ENCODE measurements around the gene CD276.
"Not testable (repeated sequence)": the region's sequence is repeated elsewhere in the genome, so short reads cannot be mapped to it uniquely, and the experiment has no call there.

Gene CD276

DNA sequence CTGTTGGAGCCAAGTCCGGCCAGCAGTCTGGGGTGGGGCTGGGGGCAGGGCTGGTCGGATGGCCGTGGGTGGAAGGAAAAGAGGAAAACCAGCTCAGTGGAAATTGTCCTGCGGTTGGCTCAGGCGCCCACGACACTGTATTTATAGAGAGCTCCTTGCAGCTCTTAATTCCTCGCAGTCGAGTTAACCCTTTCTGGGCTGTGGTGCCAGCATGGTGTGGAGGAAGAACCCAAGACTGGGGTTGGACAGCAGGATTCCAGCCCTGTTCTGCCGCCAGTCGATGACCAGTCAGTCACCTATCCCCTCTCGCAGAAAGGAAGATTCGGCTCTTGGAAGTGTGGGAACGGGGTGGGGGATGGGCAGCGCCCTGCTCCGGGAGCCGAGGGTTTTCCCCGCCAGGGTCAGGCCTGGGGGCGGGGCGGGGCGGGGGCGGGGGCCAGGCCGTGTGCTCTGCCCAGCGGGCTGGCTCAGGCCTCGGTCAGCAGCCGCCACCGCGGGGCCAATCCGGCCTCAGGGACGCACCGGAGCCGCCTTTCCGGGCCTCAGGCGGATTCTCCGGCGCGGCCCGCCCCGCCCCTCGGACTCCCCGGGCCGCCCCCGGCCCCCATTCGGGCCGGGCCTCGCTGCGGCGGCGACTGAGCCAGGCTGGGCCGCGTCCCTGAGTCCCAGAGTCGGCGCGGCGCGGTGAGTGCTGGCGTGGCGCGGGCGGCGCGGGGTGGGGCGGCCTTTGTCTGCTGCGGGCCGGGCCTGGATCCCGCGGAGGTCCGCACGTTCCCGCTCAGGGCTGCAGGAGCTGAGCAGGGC, at the start of gene CD276:
Gene CD276 (plus strand): TSS at position 607 of the 804 bp plus-strand sequence. CDS start 15,257 bp downstream, outside the sequence.
- no peak for DNase-seq (ENCODE audit: extremely low read depth in 1 of 2, low read depth in 1 of 2)

DNA sequence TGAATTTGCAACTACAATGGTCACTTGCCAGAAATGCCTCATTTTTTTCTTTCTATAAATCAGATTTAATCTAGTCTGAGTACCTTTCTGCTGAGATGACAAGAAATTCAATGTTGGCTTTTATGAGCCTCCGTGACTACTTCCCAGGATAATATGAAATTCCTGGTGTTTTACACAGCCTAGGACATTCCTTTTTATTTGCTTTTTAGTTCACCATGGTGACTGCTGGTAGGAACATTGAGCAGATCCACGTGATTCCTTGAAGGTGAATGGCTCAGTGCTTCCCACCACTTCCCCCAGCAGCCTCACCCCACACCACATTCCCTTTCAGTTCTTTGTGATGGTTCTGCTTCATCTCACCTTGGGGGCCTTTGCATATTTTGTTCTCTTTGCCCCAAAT, 46.7 kb upstream of the CD276 start:
- no peak for DNase-seq (ENCODE audit: extremely low read depth in 1 of 2, low read depth in 1 of 2)

DNA sequence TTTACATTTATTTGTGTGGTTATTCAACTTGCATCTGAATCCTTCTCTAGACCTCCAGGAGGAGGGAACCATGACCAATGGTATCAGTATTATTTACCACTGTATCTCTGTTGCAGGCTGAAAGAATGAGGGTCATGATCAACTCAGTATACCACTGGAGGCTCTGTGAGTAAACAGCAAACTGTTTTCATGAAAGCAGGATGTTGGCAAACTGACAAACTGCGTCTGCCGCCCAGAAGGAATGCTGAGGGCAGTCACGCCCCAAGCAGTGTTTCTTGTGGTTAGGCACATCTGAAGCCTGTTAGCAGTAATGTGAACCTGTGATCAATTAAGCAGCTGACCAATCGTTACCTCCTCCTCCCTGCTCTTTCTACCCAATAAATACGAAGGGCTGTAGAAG, 44.7 kb upstream of the CD276 start:
- DNase-seq (ENCODE audit: extremely low read depth in 1 of 2, low read depth in 1 of 2): not testable (repeated sequence)

DNA sequence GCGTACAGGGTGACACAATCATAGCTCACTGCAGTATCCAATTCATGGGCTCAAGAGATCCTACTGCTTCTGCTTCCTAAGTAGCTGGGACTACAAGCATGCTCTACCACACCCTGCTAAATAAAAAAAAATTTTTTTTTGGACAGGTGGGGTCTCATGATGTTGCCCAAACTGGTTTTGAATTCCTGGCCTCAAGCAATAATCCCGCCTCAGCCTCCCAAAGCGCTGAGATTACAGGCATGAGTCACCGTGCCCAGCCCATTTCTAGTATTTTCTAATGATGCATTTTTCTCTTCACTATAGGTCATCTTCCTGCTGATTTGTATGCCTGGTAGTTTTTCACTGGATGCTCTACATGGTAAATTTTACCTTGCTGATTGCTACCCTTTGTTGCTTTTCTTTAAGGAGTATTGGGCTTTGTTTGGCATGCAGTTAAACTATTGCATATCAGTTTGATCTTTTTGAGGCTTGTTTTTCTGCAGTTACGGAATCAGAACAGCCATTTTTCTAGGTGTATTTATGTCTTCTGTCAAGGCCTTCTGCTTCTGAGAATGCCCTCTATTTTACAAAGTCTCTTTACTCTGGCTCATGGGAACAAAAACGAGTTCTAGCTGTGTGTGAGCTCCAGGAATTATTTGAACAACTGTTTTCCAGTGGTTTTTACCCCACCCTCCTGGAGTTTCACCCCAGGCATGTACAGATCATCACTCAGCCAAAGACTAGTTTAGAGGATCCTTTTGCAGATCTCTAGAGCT, 36.7 kb upstream of the CD276 start:
- DNase-seq (ENCODE audit: extremely low read depth in 1 of 2, low read depth in 1 of 2): no peak

DNA sequence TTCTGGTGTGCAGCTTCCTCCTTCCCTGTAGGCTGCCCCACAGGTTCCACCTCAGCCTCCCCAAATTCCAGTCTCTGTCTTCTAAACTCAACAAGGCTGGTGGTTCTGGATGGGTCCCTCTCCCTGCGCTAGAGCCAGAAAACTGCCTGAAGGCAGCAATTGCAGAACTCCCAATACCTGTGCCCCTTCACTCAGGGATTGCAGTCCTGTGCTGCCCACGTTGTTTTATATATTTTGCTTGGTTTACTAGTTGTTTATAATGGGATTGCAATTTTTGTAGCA, 36.2 kb upstream of the CD276 start:
- DNase-seq (ENCODE audit: extremely low read depth in 1 of 2, low read depth in 1 of 2): no peak

DNA sequence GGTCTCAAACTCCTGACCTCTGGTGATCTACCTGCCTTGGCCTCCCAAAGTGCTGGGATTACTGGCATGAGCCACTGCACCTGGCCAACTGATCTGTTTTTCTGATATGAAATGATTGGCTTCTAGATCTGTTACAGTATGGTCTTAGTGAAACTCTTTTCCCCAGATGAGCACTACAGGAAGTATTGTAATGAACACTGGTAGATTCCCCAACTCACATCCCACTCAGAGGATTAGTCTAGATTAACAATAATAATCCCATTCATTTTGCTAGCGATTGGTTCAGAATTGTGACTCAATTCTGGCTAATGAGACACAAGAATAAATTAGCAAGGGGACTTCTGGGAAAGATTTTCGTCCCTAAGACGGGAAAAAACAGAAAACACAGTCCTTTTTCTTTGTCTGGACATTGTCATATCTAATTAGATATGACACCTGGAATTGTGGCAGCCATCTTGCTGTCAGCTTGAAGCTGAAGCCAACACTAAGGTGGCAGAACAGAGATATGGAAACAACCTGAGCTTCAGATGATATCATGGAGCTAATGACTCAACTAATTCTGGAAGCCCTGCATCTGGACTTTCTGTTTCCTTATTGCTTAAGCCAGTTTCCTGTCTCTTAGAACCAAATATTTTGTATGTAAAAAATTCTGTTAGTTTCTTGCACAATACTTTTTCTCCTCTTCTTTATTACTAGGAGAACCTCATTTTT, 33.6 kb upstream of the CD276 start:
- no peak for DNase-seq (ENCODE audit: extremely low read depth in 1 of 2, low read depth in 1 of 2)

DNA sequence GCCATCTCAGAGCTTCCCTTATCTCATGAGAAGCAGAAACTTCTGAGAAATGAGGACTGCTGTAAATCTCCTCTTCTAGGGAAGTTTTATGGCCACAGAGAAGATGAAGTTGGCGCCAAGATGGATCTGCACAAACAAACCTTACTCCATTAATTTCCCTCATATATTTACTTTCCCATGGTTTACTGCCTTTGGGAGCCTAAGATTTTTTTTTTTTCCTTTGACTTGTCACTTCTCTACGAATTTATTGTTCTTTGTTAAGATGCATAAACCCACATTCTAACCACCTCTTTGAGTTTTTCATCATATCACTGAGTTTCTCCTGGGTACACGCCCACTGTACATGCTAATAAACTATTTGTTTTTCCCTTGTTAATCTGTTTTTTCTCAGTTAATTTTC, 29.5 kb upstream of the CD276 start:
- no peak for DNase-seq (ENCODE audit: extremely low read depth in 1 of 2, low read depth in 1 of 2)

DNA sequence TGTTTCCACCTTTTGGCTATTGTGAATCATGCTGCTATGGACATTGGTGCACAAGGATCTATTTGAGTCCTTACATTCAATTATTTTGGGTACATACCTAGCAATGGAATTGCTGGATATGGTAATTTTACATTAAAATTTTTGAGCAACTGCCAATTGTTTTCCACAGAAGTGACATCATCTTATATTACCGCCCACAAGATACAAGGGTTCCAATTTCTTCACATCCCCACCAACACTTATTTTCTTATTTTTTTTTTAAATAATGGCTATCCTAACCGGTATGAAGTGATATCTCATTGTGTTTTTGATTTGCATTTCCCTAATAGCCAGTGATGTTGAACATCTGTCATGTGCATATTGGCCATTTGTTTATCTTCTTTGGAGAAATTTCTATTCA, 28.5 kb upstream of the CD276 start:
- DNase-seq (ENCODE audit: extremely low read depth in 1 of 2, low read depth in 1 of 2): no peak

DNA sequence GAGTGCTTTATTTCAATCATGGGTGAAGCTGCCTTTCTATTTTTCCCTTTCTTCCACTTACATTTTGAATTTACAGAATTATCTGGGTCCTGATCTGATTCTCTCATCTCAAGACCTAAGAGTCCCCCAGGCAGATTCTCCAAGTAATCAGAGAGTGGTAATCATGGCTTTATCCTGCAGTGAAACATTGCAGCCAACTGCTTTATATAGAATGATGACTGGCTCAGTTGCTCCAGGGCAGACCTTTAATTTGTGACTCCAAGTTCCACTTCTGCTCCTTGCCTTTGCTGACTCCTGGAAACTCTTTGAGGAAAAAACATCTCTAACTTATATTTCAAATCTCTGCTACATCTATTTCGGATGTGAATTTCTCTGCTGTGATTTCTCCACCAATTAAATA, 25.5 kb upstream of the CD276 start:
- DNase-seq (ENCODE audit: extremely low read depth in 1 of 2, low read depth in 1 of 2): no peak

DNA sequence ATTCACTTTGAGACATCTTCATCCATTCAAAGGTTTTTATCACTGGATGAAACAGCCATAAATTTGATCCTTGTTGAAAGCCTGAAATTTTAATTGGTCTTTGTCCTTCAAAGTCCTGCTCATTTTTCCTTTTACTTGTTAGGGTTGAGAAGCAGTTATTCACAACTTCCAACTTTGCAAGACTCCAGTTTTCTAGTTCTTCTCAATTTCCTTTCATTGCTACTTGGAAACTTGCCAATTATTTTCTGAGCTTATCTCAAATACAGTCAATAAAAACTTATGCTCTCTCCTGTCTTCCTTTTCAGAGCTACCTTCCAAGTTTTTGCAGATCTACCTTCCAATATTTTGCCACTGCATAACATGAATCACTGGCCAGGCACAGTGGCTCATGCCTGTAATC, 23.7 kb upstream of the CD276 start:
- DNase-seq (ENCODE audit: extremely low read depth in 1 of 2, low read depth in 1 of 2): no peak

DNA sequence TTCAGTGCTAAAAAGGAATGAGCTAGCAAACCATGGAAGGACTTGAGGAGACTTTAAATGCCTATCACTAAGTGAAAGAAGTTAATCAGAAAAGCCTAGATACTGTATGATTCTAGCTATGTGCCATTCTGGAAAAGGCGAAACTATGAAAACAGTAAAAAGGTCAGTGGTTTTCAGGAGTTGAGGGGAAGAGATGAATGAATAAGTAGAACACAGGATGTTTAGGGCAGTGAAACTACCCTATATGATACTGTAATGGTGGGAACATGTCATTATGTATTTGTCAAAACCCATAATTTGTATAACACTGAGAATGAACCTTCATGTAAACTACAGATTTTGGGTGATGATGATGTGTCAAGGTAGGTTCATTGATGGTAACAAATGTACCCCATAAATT, 9.6 kb upstream of the CD276 start:
- DNase-seq (ENCODE audit: extremely low read depth in 1 of 2, low read depth in 1 of 2): no peak

DNA sequence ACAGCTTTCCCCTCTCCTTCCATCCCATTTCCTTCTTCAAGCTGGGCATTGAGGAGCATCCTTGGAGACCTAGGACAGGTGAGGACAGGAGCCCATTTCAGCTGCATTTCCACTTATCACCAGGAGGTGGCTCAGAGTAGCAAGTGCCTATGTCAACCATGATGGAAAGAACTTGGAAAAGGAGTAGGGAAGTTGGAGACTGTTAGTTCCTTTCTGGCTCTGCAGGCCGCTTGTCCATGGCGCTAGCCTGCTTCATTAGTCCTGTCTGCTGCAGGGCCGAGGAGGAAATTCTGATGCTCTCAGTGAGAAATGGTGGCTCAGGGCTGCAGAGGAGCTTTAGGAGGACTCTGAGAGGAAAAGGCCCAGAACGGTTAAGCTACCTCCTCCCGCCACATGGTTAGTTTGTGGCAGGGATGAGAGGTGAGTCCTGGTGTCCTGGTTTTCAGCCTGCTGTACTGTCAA, 7.0 kb upstream of the CD276 start:
- DNase-seq (ENCODE audit: extremely low read depth in 1 of 2, low read depth in 1 of 2): no peak

DNA sequence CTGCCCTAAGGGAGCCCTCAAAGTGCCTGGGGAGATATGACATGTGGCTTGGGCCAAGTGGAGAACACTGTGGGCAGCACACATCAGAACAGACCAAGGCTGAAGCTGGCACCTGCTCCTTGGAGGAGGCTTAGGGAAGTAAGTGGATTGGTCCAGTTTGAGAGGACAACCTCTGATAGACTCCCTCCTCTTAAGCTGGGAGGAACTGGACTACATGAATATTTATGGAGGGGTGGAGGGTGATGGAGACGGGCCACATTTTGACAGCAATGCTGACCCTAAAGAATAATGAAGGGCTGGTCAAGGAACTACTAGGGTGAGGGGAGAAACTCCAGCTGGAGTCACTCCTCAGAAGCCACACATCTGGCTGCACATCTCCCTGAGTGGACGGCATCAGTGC, 6.5 kb upstream of the CD276 start:
- no peak for DNase-seq (ENCODE audit: extremely low read depth in 1 of 2, low read depth in 1 of 2)

DNA sequence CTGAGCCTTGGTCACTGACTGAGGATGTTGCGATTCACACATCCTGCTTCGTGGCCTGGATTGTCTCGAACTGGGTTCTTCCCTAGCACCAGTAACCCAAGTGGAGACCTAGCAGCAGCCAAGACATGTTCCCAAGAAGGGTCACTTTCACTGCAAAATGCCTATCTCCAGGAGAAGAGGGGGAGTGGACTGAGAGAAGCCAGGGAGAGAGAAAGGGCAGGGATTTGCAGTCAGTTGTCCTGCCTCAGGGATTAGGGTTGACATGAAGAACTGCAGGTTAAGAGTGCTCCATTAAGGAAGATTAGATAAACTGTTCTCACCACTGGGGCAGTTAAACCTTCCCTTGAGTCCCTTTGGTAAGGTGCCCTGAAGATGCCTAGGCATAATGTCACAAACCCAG, 5.7 kb upstream of the CD276 start:
- no peak for DNase-seq (ENCODE audit: extremely low read depth in 1 of 2, low read depth in 1 of 2)

DNA sequence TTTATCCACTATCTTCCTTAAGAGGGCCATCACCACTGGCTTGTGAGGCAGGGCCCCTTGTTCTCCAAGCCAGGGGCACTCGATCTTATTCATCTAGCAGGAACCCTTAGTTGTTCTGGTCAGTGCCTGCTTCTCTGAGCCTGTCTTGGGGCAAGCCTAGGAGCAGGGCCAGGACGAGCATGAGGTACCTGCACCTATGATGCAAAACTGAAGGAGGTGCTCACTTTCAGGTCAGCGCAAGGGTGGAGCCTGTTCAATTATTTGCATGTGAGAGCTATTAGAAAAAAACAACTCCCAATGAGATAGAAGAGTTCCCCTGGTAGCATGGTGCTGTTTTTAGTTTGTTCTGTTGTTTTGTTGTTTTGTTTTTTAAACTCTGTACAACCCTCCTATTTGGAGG, 5.0 kb upstream of the CD276 start:
- DNase-seq (ENCODE audit: extremely low read depth in 1 of 2, low read depth in 1 of 2): no peak

DNA sequence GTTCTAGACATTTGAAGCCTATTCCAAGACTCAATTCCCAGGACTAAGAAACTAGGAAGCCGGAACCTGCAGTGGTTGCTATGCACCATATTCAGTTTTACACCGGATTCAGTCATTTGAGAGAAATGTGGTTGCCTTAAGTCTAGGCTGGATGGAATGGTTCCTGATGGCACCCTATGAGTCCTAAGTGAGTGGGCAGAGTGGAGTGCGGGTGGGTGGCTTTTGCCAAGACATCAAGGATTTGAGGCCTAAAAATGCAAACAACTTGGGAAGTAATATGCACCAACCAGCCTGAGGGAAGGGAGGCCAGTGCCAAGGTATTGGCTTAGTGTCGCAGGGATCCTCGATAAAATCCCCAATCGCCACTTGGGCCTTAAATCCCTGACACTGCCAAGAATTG, 4.2 kb upstream of the CD276 start:
- no peak for DNase-seq (ENCODE audit: extremely low read depth in 1 of 2, low read depth in 1 of 2)

DNA sequence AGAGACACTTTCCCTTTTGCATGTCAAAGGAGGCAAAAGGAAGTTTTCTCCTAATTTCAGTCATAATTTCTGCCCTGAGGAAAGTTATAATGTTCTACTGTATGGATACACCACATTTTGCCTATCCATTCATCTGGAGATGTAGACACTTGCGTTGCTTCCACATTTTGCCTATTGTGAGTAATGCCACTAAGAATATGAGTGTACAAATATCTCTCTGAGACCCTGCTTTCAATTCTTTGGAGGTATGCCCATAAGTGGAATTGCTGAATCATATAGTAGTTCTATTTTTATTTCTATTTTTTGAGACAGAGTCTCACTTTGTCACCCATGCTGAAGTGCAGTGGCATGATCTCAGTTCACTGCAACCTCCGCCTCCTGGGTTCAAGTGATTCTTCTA, 3.6 kb upstream of the CD276 start:
- DNase-seq (ENCODE audit: extremely low read depth in 1 of 2, low read depth in 1 of 2): no peak

DNA sequence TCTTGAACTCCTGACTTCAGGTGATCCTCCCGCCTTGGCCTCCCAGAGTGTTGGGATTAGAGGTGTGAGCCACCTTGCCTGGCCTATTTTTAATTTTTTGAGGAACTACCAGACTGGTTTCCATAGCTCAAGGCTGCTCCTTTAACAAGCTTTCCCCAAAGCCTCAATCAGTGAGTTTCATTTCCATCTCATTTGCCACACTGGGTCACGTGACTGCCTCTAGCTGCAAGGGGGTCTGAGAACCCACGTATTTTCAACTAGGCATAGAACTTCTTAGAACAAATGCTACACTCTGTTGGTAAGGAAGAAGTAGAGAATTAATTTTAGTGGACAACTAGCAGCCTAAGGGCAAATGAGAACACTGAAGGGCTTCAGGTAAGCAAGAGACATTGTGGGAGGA, 3.1 kb upstream of the CD276 start:
- no peak for DNase-seq (ENCODE audit: extremely low read depth in 1 of 2, low read depth in 1 of 2)

DNA sequence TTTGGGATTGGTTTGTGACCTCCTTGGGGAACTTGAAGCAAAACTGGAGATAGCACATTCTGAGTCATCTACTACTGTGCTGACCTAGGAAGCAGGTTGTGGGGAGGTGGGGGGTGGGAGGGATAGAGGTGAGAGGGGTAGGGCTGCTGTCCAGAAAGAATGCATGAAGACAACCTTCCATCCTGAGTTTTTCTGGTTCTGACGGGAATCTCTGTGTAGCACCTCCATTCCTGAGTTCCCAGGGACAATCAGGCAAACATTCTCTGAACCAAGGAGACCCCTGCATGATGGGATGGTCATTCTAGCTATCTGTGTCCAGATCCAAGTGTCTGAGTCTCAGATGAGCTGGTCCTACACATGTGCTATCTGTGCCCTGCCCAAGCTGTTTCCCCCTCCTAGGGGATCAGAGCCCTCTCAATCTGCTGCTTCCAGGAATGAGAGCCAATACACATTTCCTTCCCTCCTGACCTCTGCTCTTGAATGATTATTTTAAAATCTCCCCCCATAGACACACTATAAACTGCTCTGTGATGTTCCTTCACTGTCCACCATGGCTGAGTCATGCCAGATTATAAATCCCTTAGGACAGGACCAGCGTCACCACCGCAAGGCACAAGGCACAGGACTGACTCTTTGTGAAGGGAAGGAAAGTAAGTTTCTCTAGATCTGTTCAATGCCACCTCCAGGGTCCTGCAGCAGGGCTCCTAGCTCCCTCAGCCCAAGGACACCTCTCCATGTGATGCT, 2.2 kb upstream of the CD276 start:
- no peak for DNase-seq (ENCODE audit: extremely low read depth in 1 of 2, low read depth in 1 of 2)

DNA sequence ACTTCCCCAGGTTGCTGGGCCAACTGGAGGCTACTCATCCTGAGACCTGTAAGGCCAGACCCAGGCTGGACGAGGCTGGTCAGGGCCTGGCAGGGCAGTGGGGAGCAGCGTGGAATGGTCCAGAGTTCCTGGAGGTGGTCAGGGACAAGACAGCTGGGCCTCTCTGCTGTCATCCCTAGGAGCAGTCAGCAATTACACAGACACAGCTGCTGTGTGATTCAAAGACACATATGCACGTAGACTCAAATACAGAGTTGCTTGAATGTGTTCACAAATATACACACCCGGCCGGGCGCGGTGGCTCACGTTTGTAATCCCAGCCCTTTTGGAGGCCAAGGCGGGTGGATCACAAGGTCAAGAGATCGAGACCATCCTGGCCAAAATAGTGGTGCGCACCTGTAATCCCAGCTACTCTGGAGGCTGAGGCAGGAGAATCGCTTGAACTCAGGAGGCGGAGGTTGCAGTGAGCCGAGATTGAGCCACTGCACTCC, 1.5 kb upstream of the CD276 start:
- DNase-seq (ENCODE audit: extremely low read depth in 1 of 2, low read depth in 1 of 2): no peak

DNA sequence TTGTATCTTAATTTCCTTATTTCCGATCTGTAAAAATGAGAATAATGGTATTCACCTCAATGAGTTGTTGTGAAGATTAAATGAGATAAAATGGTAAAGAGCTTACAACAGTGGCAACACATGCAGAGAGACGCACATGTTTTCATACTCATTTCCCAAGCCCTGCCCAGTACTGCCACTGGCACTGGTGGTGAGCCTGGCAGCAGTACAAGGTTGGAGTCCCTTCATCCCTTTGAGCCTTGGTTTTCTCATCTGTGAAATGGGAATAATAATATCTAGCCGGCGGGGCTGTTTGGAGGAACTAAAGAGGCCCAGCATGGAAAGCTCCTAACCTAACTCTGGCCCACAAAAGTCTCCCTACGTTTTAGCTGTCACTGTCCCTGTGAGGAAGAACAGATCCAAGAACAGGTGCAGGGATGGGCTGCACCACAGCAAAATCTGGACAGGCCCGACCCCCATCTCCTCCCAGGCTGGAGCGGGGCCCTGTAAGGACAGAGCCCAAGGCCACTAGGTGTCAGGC, 866 bp upstream of the CD276 start:
- DNase-seq (ENCODE audit: extremely low read depth in 1 of 2, low read depth in 1 of 2): no peak
